HG03135 (cell line): ENCODE data around the gene TXNRD2.
"Not testable (repeated sequence)": the region's sequence is repeated elsewhere in the genome, so short reads cannot be mapped to it uniquely, and the experiment has no call there.

Source experiments
- ATAC-seq: cut with Tn5 transposase; IDR thresholded peaks from one replicate; pipeline ENCODE4 v1.9.1; 2021; ENCODE audit warnings: mild to moderate bottlenecking, moderate library complexity; ENCODE audit not compliant: unreplicated experiment

TXNRD2 gene

GRCh38 chr22:19951346-19951745 is 9.7 kb upstream of the TXNRD2 start:
- ATAC-seq: no peak

- no peak for ATAC-seq
Measured at GRCh38 chr22:19948057-19948760, 6.6 kb upstream of the TXNRD2 start.

GRCh38 chr22:19943082-19944026 is 1.7 kb upstream of the TXNRD2 start:
- ATAC-seq: no peak

GRCh38 chr22:19942157-19943081 is 801 bp upstream of the TXNRD2 start:
- no peak for ATAC-seq

GRCh38 chr22:19940536-19941364 is 868 bp downstream of the TXNRD2 start:
- ATAC-seq: no peak

- ATAC-seq: no peak
Measured at GRCh38 chr22:19937616-19938473, 3.8 kb downstream of the TXNRD2 start.

GRCh38 chr22:19936513-19936912 is 5.1 kb downstream of the TXNRD2 start:
- ATAC-seq: no peak

- ATAC-seq: not testable (repeated sequence)
Measured at GRCh38 chr22:19935123-19935718, 6.4 kb downstream of the TXNRD2 start.

- ATAC-seq: no peak
Measured at GRCh38 chr22:19933341-19934241, 8.0 kb downstream of the TXNRD2 start.

GRCh38 chr22:19932367-19933206 is 9.0 kb downstream of the TXNRD2 start:
- ATAC-seq: no peak

GRCh38 chr22:19931514-19931913 is 10.1 kb downstream of the TXNRD2 start:
- no peak for ATAC-seq

GRCh38 chr22:19930551-19931486 is 10.8 kb downstream of the TXNRD2 start:
- no peak for ATAC-seq

- ATAC-seq: no peak
Measured at GRCh38 chr22:19929586-19930550, 11.8 kb downstream of the TXNRD2 start.

GRCh38 chr22:19928207-19928606 is 13.4 kb downstream of the TXNRD2 start:
- no peak for ATAC-seq

- ATAC-seq: no peak
Measured at GRCh38 chr22:19927696-19928095, 13.9 kb downstream of the TXNRD2 start.
